Smooth muscle cell (in vitro differentiated cells): ENCODE data around the gene NES. TPM values are rescaled to one million over a fixed set of nuclear protein-coding genes. Genes with fewer than 3 reads are reported as not detected.

Source experiments
- DNase-seq: peaks from one replicate; lab custom pipeline; 2025; ENCODE audit not compliant: unreplicated experiment; lab: John Stamatoyannopoulos, UW
- H2AFZ ChIP-seq: fragments of 200-600 bp; sonication (generic); 2 replicates; pipeline ENCODE4 v1.6.0; 2016; ENCODE audit warnings: antibody characterized with exemption, low read depth, mild to moderate bottlenecking
- H3F3A ChIP-seq: fragments of 200-600 bp; sonication (generic); 2 replicates; pipeline ENCODE4 v1.6.0; 2017; ENCODE audit warnings: antibody characterized with exemption, low read depth
- H3K27ac ChIP-seq: fragments of 200-600 bp; sonication (generic); 2 replicates; pipeline ENCODE4 v1.5.1; 2016; ENCODE audit warnings: low read depth, mild to moderate bottlenecking
- H3K27me3 ChIP-seq: fragments of 200-600 bp; sonication (generic); 2 replicates; pipeline ENCODE4 v1.6.1; 2016; ENCODE audit warnings: low read depth, mild to moderate bottlenecking
- H3K36me3 ChIP-seq: fragments of 200-600 bp; sonication (generic); 2 replicates; pipeline ENCODE4 v1.5.1; 2016; ENCODE audit warnings: low read depth
- H3K4me1 ChIP-seq: fragments of 200-600 bp; sonication (generic); 2 replicates; pipeline ENCODE4 v1.5.1; 2016; ENCODE audit warnings: low read depth
- H3K4me2 ChIP-seq: fragments of 200-600 bp; sonication (generic); 2 replicates; pipeline ENCODE4 v1.6.0; 2016; ENCODE audit warnings: mild to moderate bottlenecking
- H3K4me3 ChIP-seq: fragments of 200-600 bp; sonication (generic); 2 replicates; pipeline ENCODE4 v1.5.1; 2016; ENCODE audit warnings: mild to moderate bottlenecking
- H3K79me2 ChIP-seq: fragments of 200-600 bp; sonication (generic); 2 replicates; pipeline ENCODE4 v1.6.0; 2016; ENCODE audit warnings: low read depth, mild to moderate bottlenecking
- H3K9ac ChIP-seq: fragments of 200-600 bp; sonication (generic); 2 replicates; pipeline ENCODE4 v1.6.0; 2016; ENCODE audit warnings: low read depth
- H3K9me3 ChIP-seq: fragments of 200-600 bp; sonication (generic); replicated peaks from 2 replicates; pipeline ENCODE4 v1.5.1; 2016; ENCODE audit warnings: low read depth
- H4K20me1 ChIP-seq: fragments of 200-600 bp; sonication (generic); 2 replicates; pipeline ENCODE4 v1.6.0; 2016; ENCODE audit warnings: low read depth
- CTCF ChIP-seq: fragments of 200-600 bp; sonication (generic); IDR thresholded peaks from 2 replicates; pipeline ENCODE4 v1.5.1; 2017; ENCODE audit warnings: borderline replicate concordance, mild to moderate bottlenecking, antibody characterized with exemption; ENCODE audit not compliant: insufficient read depth, poor library complexity, severe bottlenecking
- WGBS: methylation state at CpG from one replicate; pipeline ENCODE4 v1.1.7; 2016; ENCODE audit warnings: low lambda C conversion rate; 5-methylcytosine and 5-hydroxymethylcytosine counted together
- polyA plus RNA-seq: library from polyadenylated mRNA; unstranded; fragments of >200 nt; fragmentation: Nextera tagmentation; extraction: Ambion mirVana; gene quantifications from 2 replicates; pipeline ENCODE4 v1.2.1, GENCODE V29; 2016
- total RNA-seq: library from RNA; depleted of rRNA; stranded (reverse); fragments of >200 nt; gene quantifications from 2 replicates; pipeline ENCODE4 v1.2.3, GENCODE V29; 2014

Gene NES
- total and polyA plus RNA-seq, 2 experiments from 2014 or later: 11.3 to 28.5 TPM

GRCh38 chr1:156704930-156705320 lies 27.7 kb upstream of the NES start:
- Histone ChIP-seq H3K9me3 (no peaks in the 10 kb centered on the region), H3K4me1 (peaks cover 50% of the 10 kb centered on the region), H3F3A (peaks cover 11% of the 10 kb centered on the region), H2AFZ (no peak overlapping the region), H3K27me3 (no peaks in the 10 kb centered on the region), H3K4me2 (peak overlapping the region; percentile 91), H3K36me3 (no peaks in the 10 kb centered on the region), H3K4me3 (peak overlapping the region; percentile 54), H3K27ac (peak overlapping the region; percentile 68), H4K20me1 (peaks cover 43% of the 10 kb centered on the region), H3K79me2 (peaks cover 12% of the 10 kb centered on the region), H3K9ac (peak overlapping the region; percentile 64)
- DNase-seq: peak; percentile 64
- 2% methylated on average over 29 of the region's 29 CpGs for WGBS
- no peak for TF ChIP-seq CTCF

- no peaks in the 10 kb centered on the region for H3K36me3 ChIP-seq
Observed at GRCh38 chr1:156704166-156704711, 27.0 kb upstream of the NES start.

GRCh38 chr1:156703741-156704140 lies 26.5 kb upstream of the NES start:
- no peak for TF ChIP-seq CTCF
- no peak overlapping the region for H3K9ac ChIP-seq
- WGBS: 9% methylated on average over 4 of the region's 4 CpGs
- H3K4me3 ChIP-seq: peak overlapping the region; percentile 54
- peaks cover 38% of the 10 kb centered on the region for H3K4me1 ChIP-seq
- H3K27me3 ChIP-seq: no peaks in the 10 kb centered on the region
- no peaks in the 10 kb centered on the region for H3F3A ChIP-seq
- no peaks in the 10 kb centered on the region for H3K9me3 ChIP-seq
- H4K20me1 ChIP-seq: peaks cover 43% of the 10 kb centered on the region
- peaks cover 12% of the 10 kb centered on the region for H3K79me2 ChIP-seq
- H3K4me2 ChIP-seq: peak overlapping the region; percentile 91
- H3K27ac ChIP-seq: no peak overlapping the region
- DNase-seq: no peak
- H2AFZ ChIP-seq: no peak overlapping the region
- H3K36me3 ChIP-seq: no peaks in the 10 kb centered on the region

More at GRCh38 chr1:156704166-156704711, 27.0 kb upstream of the NES start:
- Histone ChIP-seq H3K9ac (peak overlapping the region; percentile 39), H4K20me1 (peaks cover 43% of the 10 kb centered on the region), H3F3A (peaks cover 4% of the 10 kb centered on the region), H3K9me3 (no peaks in the 10 kb centered on the region), H3K4me1 (peaks cover 43% of the 10 kb centered on the region), H2AFZ (no peak overlapping the region), H3K27ac (peak overlapping the region; percentile 68), H3K27me3 (no peaks in the 10 kb centered on the region), H3K4me2 (peak overlapping the region; percentile 91), H3K79me2 (peaks cover 12% of the 10 kb centered on the region), H3K4me3 (peak overlapping the region; percentile 54)
- no peak for DNase-seq
- no peak for TF ChIP-seq CTCF
- 30% methylated on average over 10 of the region's 10 CpGs for WGBS

- Histone ChIP-seq H3K4me3 (peak overlapping the region; percentile 54), H3K4me1 (peaks cover 34% of the 10 kb centered on the region), H3K27me3 (no peaks in the 10 kb centered on the region)
Observed at GRCh38 chr1:156703336-156703735, 26.1 kb upstream of the NES start.

More at GRCh38 chr1:156703336-156703735, 26.1 kb upstream of the NES start:
- no peak for TF ChIP-seq CTCF
- H4K20me1 ChIP-seq: peaks cover 43% of the 10 kb centered on the region
- H3K9ac ChIP-seq: no peak overlapping the region
- no peak for DNase-seq
- WGBS: 94% methylated on average over 4 of the region's 4 CpGs
- no peaks in the 10 kb centered on the region for H3K36me3 ChIP-seq
- H3K79me2 ChIP-seq: peaks cover 12% of the 10 kb centered on the region
- H3K27ac ChIP-seq: no peak overlapping the region
- peak overlapping the region; percentile 91 for H3K4me2 ChIP-seq
- H2AFZ ChIP-seq: no peak overlapping the region
- H3F3A ChIP-seq: no peaks in the 10 kb centered on the region
- H3K9me3 ChIP-seq: no peaks in the 10 kb centered on the region
